GM19395 (cell line): ENCODE results near the gene EVA1A.

ENCODE experiments used
- ATAC-seq: cut with Tn5 transposase; IDR thresholded peaks from one replicate; pipeline ENCODE4 v1.9.1; 2021; ENCODE audit warnings: mild to moderate bottlenecking, moderate library complexity; ENCODE audit not compliant: unreplicated experiment

The EVA1A gene

GRCh38 chr2:75545922-75546321, 14.8 kb downstream of the EVA1A start:
- ATAC-seq, result no peak

DNA sequence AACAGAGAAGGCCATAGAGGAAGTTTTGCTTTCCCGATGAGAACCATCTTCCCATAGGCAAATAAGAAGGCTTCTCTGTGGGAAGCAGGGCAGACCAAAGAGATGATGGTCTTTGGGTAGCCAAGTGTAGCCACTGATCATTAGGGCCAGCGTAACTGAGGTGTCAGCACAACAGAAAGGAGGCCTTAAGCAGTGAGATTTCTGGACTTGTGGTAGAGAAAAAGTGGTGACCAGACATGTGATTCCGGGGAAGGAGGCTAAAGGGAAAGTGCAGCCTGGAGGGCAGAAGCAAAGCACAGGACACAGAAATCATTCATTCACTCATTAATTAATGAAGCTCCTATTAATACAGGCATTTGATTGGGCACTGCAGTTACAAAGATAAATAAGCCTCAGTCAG, 15.4 kb downstream of the EVA1A start:
- ATAC-seq, result no peak

DNA sequence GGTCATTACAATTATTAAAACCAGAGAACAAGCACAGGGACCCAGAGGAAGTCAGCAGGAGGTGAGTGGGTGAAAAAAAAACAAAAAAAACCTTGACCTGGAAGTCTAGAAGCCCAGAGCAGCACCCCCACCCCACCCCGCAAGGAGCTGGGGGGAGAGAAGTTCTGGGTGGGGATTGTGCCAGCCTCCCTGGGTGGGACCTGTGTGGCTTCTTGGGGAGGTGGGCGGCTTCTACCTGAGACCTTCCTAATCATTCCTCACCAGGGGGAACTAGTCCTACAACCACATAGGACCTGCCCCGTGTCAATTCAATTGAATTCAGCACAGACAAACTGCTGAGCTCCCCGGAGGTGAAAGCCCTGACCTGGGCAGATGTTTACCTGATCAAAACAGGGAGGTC, 17.3 kb downstream of the EVA1A start:
- no peak for ATAC-seq

- no peak for ATAC-seq
Measured at GRCh38 chr2:75541430-75541829, 19.3 kb downstream of the EVA1A start.

GRCh38 chr2:75540994-75541393, 19.7 kb downstream of the EVA1A start:
- ATAC-seq, result no peak

DNA sequence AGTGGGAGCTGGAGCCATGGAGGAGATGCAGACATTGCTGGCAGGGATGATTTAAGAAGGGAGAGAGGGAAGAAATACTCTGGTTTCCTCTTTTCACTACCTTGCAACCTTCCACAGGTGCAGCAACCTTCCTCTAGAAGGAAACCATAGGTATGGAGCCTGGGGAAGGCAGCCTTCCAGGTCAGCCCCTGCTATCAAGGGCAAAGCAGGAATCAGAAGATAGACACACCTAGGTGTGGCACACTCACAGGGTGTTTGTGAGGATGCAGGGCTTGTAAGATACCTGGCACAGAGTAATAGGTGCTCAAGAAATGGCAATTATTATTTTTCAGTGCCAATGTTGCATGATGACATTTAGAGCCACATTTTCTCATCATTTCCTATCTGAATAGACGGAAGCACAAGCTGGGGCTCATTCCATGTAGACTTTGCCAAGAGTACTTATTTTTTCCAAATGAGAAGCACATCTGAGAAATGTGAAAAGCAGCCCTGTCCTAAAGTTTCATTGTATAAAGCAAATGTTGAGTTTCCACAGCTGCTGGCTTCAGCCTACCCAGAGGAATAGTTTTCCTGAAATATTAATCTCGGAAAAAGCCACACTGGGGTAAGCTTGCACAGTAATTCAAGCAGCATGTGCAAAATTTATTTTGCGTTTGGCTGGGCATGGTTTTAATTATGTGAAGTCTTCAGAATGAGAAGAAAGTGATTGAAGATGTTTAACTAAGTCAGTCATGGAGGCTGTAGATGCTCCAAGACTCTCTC, 20.6 kb downstream of the EVA1A start:
- no peak for ATAC-seq

- ATAC-seq, result no peak
Measured at GRCh38 chr2:75538521-75539490, 21.9 kb downstream of the EVA1A start.

GRCh38 chr2:75537658-75538057, 23.1 kb downstream of the EVA1A start:
- ATAC-seq, result no peak

- ATAC-seq, result no peak
Measured at GRCh38 chr2:75533135-75533534, 27.6 kb downstream of the EVA1A start.

- ATAC-seq, result no peak
Measured at GRCh38 chr2:75532488-75532887, 28.3 kb downstream of the EVA1A start.

DNA sequence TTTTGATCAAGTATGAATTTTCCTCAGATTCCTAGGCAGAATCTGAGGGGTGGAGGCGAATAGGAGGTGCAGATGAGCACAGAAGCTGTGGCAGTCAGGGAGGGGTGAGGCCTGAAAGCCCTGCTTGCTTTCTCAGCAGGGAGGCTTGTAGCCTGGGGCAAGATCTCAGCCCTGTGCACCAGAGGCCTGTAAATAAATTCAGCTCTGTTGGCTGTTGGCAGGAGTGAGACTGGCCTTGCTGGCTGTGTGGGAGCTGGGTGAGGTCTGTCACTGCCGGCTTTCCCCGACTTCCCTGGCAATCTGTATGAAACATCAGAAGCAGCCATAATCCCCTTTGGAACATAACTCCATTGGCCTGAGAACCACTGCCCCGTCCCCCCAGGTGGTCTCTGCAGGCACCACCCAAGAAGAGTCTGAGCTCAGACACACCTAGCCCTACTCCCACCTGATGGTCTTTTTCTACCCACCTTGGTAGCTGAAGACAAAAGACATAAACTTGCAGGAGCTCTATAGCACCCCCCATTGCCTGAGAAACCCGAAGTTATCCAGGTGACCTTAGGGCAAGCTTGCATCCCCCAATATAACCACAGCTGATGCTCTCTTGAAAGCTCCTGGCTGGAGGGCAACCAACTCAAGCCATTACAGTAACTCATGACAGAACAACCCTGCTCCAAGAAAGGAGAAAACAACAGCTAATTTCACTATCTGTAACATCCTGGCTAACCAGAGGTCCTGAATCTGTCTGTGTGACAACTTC, 32.3 kb downstream of the EVA1A start:
- no peak for ATAC-seq

GRCh38 chr2:75527676-75528075, 33.1 kb downstream of the EVA1A start:
- ATAC-seq, result no peak

DNA sequence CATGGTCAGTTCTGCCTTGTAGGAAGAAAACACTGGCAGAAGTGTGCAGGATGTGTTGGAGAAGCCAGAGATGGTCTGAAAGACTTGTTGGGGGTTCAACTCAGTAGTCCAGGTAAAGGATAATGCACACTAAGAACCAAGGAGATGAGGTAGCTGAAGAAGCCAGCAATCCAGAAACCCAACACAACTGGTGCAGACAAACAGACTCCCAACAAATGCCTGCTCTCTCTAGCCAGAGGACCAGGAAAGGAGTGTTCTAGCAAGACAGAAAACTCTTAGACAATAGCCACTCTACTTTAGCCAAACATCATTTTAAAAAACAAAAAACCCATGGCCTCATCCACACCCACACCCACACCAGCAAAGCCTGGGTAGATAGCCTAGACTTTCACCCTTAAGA, 33.9 kb downstream of the EVA1A start:
- ATAC-seq, result no peak

DNA sequence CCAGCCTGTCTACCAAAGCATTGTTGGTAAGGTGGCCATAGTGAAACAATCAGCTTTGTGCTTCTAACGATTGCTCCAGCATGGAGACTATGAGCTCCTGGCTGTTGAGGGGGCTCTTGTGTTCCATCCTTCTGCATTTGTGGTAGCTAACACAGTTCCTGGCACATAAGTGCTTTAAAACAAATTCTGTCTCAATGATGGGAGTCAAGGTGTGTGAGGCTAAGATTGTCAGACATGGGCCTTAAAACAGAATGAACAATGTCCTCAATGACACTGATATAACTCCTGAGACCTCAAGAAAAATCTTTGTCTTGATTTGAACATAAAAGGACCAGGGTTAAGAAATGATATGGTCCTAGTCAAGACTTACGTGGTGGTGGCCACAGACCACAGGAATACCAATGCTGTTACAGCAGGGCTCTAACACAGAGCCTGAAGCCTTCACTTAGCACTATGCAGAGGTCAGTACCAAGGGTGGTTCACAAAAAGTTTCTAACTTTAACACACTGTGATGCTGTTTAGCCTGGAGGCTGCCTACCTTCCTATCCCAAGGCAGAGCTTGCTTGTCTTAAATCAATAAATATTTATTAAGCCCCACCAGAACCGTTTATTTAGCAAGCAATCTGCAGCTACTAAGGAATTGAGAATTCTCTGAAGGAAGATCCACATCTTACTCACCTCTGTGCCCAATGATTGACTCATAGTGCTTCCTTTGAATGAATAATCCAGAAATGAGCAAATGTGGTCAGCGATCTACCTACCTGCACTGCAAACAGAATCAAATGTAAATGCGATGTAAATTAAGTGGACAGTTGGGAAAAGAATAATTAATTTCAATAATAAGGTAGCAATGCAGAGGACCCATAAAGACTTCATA, 35.1 kb downstream of the EVA1A start:
- ATAC-seq, result no peak

DNA sequence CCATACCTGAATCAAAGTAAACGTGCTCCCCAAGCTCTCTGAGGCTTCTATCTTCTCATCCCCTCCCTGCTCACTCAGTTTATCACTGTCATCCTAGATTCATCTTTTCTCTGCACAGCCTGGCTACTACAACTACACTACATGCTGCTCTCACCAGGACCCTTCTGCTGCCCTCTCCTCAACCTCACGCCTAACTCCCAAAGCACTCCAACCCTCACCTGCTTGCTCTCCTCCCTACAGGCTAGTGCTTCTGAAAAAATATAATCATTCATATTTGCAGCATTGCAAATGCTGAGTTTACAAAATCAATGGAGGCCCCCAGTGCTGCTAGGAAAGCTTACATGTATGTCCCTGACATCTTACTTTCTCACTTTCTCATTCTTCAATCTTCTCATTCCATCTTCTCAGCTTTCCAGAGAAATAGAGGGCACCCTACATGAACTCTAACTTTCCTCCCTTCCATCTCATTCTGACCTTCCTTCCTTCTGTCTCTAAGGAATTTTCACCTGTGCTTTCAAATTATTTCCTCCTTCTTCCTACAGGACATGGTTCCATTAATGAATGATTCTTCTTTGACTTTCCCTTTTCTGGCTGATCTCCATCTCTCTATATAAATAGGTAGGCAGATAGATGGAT, 36.3 kb downstream of the EVA1A start:
- no peak for ATAC-seq

DNA sequence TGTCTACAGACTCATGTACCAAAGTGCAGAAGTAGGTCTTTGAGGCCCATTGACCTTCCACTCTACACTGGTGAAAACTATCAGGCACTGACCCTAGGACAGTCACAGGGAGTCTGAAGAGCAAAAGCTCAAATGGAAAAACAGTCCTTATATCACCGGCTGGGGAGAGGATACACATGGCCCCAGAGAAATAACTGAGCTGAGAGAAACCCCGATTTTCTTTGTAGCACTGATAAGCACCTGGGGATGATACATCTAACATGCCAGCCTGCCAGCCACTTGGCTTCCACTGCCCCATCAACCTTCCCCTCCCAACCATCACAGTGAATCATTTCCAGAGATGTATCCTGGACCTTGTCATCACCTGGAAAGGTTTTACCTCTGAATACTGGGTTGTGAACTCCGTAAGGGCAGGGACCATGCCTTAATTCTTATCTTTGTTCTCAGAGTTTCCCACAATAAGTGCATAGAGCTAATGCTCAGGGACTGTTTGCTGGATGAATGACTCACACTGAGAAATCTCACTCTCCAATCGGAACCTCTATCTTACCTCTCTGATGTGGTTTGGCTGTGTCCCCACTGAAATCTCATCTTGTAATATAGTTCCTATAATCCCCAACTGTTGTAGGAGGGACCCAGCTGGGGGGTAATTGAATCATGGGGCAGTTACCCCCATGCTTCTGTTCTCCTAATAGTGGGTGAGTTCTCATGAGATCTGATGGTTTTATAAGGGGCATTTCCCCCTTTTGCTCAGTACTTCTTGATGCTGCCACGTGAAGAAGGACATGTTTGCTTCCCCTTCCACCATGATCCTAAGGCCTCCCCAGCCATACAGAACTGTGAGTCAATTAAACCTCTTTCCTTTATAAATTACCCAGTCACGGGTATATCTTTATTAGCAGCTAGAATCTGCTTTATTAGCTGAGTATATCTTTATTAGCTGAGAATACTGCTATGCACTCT, 37.1 kb downstream of the EVA1A start:
- ATAC-seq, result peak; percentile 57

GRCh38 chr2:75522543-75523312, 38.0 kb downstream of the EVA1A start:
- ATAC-seq, result no peak
